K562 treated with DMSO at 1 percent for 12 hours (cell line): ENCODE results near the gene ACVR1B. TPM values are rescaled to one million over a fixed set of nuclear protein-coding genes. Genes with fewer than 3 reads are reported as not detected.

Experiments
- total RNA-seq: library from RNA; unstranded; fragments of 300-600 nt; gene quantifications from 2 replicates; pipeline ENCODE4 v1.2.3, GENCODE V29; 2022; ENCODE audit not compliant: insufficient read depth

Gene ACVR1B
- 5.0 and 13.0 TPM in 2 replicates for total RNA-seq

GRCh38 chr12:51951199-51951842, at the start of gene ACVR1B:
TSS of gene ACVR1B (plus strand) at chr12:51951699. CDS start at chr12:51951744, 45 bp downstream.

DNA sequence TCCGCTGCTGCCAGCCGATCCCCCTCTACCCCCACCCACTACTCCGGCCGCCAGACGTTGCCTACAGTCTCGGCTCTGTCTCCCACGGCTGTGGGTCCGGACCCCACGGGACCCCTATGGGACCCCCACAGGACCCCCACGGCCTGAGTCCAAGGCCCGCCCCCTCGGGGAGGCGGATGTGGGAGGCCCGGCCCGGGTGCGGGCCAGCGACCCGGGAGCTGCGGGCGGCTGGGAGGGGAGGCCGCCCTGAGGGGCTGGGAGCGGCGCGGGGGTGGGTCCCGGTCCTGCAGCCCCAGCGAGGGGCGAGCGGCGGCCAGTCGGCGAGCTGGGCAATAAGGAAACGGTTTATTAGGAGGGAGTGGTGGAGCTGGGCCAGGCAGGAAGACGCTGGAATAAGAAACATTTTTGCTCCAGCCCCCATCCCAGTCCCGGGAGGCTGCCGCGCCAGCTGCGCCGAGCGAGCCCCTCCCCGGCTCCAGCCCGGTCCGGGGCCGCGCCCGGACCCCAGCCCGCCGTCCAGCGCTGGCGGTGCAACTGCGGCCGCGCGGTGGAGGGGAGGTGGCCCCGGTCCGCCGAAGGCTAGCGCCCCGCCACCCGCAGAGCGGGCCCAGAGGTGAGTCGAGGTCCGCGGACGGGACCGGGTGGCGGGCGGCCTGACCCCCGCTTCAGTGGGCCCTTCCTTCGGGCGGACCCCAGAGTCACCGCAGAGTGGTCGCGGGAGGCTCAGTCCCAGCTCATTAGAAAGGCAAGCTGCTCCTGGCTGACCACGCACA, 44.2 kb upstream of the ACVR1B start, which contains the start of gene ACVRL1:
TSS of gene ACVRL1 (plus strand) at position 422 of the 773 bp plus-strand sequence. CDS start 4,971 bp downstream, outside the sequence.

GRCh38 chr12:52006726-52007157, 55.2 kb downstream of the ACVR1B start, which contains the start of gene TAMALIN:
TSS of gene TAMALIN (plus strand) at chr12:52006946. CDS start at chr12:52007020, 74 bp downstream.

Other genes with a start within 250 kb of the ACVR1B start
- not detected in 2 replicates for gene FIGNL2, start 103.0 kb upstream of the ACVR1B start, total RNA-seq
- gene ANKRD33, start 63.6 kb upstream of the ACVR1B start, total RNA-seq: 0.39 and 3.8 TPM in 2 replicates
- 3.6 and 12.0 TPM in 2 replicates for gene ACVRL1, start 44.2 kb upstream of the ACVR1B start, total RNA-seq
- 7.3 and 8.0 TPM in 2 replicates for gene TAMALIN, start 55.2 kb downstream of the ACVR1B start, total RNA-seq
- 2.6 and 4.7 TPM in 2 replicates for gene NR4A1, start 99.7 kb downstream of the ACVR1B start, total RNA-seq
- gene ATG101, start 118.3 kb downstream of the ACVR1B start, total RNA-seq: 53.6 and 70.4 TPM in 2 replicates
- gene SMIM41, start 128.0 kb downstream of the ACVR1B start, total RNA-seq: not detected in 2 replicates
- not detected in 2 replicates for gene KRT80, start 240.3 kb downstream of the ACVR1B start, total RNA-seq